Neural cell (in vitro differentiated cells): ENCODE measurements around the gene DENND1A. TPM values are rescaled to one million over a fixed set of nuclear protein-coding genes. Genes with fewer than 3 reads are reported as not detected.
A peak's percentile ranks its signal among the peaks of the same experiment; 100 is the strongest.

Experiments used
- H2AFZ ChIP-seq: fragments of 200-600, 300-800 bp; sonication (generic), shearing (Covaris generic); 2 replicates; pipeline ENCODE4 v1.6.0; 2014; ENCODE audit warnings: low read depth, mild to moderate bottlenecking, antibody characterized with exemption, low read length, moderate library complexity
- H3F3A ChIP-seq: fragments of 200-600 bp; shearing (Covaris generic); 2 replicates; pipeline ENCODE4 v1.6.1; 2016; ENCODE audit warnings: mild to moderate bottlenecking, moderate library complexity, mixed read lengths, antibody characterized with exemption, low read length; ENCODE audit not compliant: insufficient read depth, poor library complexity, severe bottlenecking
- H3K27ac ChIP-seq: fragments of 200-600, 300-800 bp; sonication (generic), shearing (Covaris generic); 2 replicates; pipeline ENCODE4 v1.5.1; 2014; ENCODE audit warnings: mild to moderate bottlenecking, low read length, moderate library complexity
- H3K27me3 ChIP-seq: fragments of 300-800, 200-600 bp; sonication (generic), shearing (Covaris generic); 2 replicates; pipeline ENCODE4 v1.6.0; 2014; ENCODE audit warnings: mild to moderate bottlenecking, low read depth, low read length, moderate library complexity; ENCODE audit not compliant: insufficient read depth
- H3K36me3 ChIP-seq: fragments of 300-800, 200-600 bp; sonication (generic), shearing (Covaris generic); 2 replicates; pipeline ENCODE4 v1.5.1; 2014; ENCODE audit warnings: mild to moderate bottlenecking, antibody characterized with exemption, low read length, moderate library complexity; ENCODE audit not compliant: insufficient read depth
- H3K4me2 ChIP-seq: fragments of 300-800, 200-600 bp; sonication (generic), shearing (Covaris generic); 2 replicates; pipeline ENCODE4 v1.6.0; 2014; ENCODE audit warnings: mild to moderate bottlenecking, low read length
- H3K4me3 ChIP-seq: fragments of 300-800, 200-600 bp; sonication (generic), shearing (Covaris generic); 2 replicates; pipeline ENCODE4 v1.5.1; 2014; ENCODE audit warnings: mild to moderate bottlenecking, low read length, moderate library complexity
- H3K79me2 ChIP-seq: fragments of 200-600 bp; shearing (Covaris generic); replicated peaks from 2 replicates; pipeline ENCODE4 v1.6.0; 2014; ENCODE audit warnings: mild to moderate bottlenecking, low read length, moderate library complexity; ENCODE audit not compliant: insufficient read depth
- H3K9ac ChIP-seq: fragments of 300-800, 200-600 bp; sonication (generic), shearing (Covaris generic); 2 replicates; pipeline ENCODE4 v1.6.1; 2016; ENCODE audit warnings: mild to moderate bottlenecking, low read length, mixed read lengths
- H3K9me2 ChIP-seq: fragments of 200-600 bp; shearing (Covaris generic); 2 replicates; pipeline ENCODE4 v1.6.1; 2016; ENCODE audit warnings: mild to moderate bottlenecking, low read length, mixed read lengths; ENCODE audit not compliant: insufficient read depth
- H3K9me3 ChIP-seq: fragments of 200-600, 300-800 bp; sonication (generic), shearing (Covaris generic); 2 replicates; pipeline ENCODE4 v1.6.1; 2016; ENCODE audit warnings: mild to moderate bottlenecking, mixed run types, low read length, moderate library complexity, mixed read lengths
- H4K20me1 ChIP-seq: fragments of 200-600 bp; shearing (Covaris generic); 2 replicates; pipeline ENCODE4 v1.6.1; 2016; ENCODE audit warnings: mild to moderate bottlenecking, mixed run types; ENCODE audit not compliant: insufficient read depth
- EP300 ChIP-seq: fragments of 450-650 bp; conservative IDR thresholded peaks from 2 replicates; pipeline ENCODE4 v1.6.1; 2014; ENCODE audit warnings: antibody characterized with exemption, mild to moderate bottlenecking, moderate library complexity; ENCODE audit not compliant: poor library complexity, severe bottlenecking
- EZH2 ChIP-seq: fragments of 200-600, 300-800 bp; shearing (Covaris generic), sonication (generic); IDR thresholded peaks from 2 replicates; pipeline ENCODE4 v1.6.1; 2014; ENCODE audit warnings: antibody characterized with exemption, low read length, borderline replicate concordance, mild to moderate bottlenecking; ENCODE audit not compliant: insufficient read depth, poor library complexity, severe bottlenecking
- MXI1 ChIP-seq: fragments of 450-650 bp; conservative IDR thresholded peaks from 2 replicates; pipeline ENCODE4 v1.6.1; 2014; ENCODE audit warnings: antibody characterized with exemption, mild to moderate bottlenecking; ENCODE audit not compliant: poor library complexity, severe bottlenecking
- POLR2AphosphoS5 ChIP-seq: IDR thresholded peaks from 2 replicates; pipeline ENCODE4 v1.6.1; 2012
- RAD21 ChIP-seq: fragments of 450-650 bp; conservative IDR thresholded peaks from 2 replicates; pipeline ENCODE4 v1.6.1; 2014; ENCODE audit warnings: antibody characterized with exemption, mild to moderate bottlenecking, moderate library complexity
- SMC3 ChIP-seq: fragments of 450-650 bp; conservative IDR thresholded peaks from 2 replicates; pipeline ENCODE4 v1.6.1; 2014; ENCODE audit warnings: antibody characterized with exemption, mild to moderate bottlenecking, moderate library complexity; ENCODE audit not compliant: poor library complexity
- TAF1 ChIP-seq: IDR thresholded peaks from 2 replicates; pipeline ENCODE4 v1.6.1; 2012; ENCODE audit warnings: low read depth
- polyA plus RNA-seq: library from polyadenylated mRNA; depleted of rRNA; stranded (reverse); fragments of >200 nt; gene quantifications from 2 replicates; pipeline ENCODE4 v1.2.3, GENCODE V29; 2014
- TF ChIP-seq, protein P1 (sequence below): IDR thresholded peaks from 2 replicates; pipeline ENCODE4 v1.6.1; 2012; ENCODE audit warnings: borderline replicate concordance
- TF ChIP-seq, protein P2 (sequence below): fragments of 450-650 bp; IDR thresholded peaks from 2 replicates; pipeline ENCODE4 v1.5.1; 2014; ENCODE audit warnings: antibody characterized with exemption, mild to moderate bottlenecking, moderate library complexity; ENCODE audit not compliant: poor library complexity, severe bottlenecking

Gene DENND1A
- polyA plus RNA-seq, 1 donor from 2014 or later: 2.3 TPM

DNA sequence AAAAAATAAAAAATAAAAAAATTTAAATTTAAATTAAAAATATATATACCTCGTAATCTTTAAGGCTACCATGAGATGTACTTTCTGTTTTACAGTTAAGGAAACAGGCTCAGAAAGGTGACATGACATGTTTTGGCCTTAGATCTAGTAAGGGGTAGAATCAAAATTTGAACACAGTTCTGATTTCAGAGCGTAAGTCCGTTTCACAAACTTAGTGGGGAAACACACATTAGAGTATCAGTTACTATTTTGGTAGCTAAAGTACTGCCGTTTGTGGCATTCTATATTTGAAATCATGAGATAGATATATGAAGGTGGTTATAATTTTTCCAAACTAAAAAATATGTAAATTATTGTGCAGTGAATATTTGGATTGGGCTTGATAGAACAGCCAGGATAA is 186.2 kb downstream of the DENND1A start:
- TF ChIP-seq, protein P1, sequence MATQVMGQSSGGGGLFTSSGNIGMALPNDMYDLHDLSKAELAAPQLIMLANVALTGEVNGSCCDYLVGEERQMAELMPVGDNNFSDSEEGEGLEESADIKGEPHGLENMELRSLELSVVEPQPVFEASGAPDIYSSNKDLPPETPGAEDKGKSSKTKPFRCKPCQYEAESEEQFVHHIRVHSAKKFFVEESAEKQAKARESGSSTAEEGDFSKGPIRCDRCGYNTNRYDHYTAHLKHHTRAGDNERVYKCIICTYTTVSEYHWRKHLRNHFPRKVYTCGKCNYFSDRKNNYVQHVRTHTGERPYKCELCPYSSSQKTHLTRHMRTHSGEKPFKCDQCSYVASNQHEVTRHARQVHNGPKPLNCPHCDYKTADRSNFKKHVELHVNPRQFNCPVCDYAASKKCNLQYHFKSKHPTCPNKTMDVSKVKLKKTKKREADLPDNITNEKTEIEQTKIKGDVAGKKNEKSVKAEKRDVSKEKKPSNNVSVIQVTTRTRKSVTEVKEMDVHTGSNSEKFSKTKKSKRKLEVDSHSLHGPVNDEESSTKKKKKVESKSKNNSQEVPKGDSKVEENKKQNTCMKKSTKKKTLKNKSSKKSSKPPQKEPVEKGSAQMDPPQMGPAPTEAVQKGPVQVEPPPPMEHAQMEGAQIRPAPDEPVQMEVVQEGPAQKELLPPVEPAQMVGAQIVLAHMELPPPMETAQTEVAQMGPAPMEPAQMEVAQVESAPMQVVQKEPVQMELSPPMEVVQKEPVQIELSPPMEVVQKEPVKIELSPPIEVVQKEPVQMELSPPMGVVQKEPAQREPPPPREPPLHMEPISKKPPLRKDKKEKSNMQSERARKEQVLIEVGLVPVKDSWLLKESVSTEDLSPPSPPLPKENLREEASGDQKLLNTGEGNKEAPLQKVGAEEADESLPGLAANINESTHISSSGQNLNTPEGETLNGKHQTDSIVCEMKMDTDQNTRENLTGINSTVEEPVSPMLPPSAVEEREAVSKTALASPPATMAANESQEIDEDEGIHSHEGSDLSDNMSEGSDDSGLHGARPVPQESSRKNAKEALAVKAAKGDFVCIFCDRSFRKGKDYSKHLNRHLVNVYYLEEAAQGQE: no peak
- TF ChIP-seq SMC3 (no peak), TAF1 (no peak), EZH2 (no peak), MXI1 (no peak), EP300 (no peak), RAD21 (no peak), POLR2AphosphoS5 (no peak)
- TF ChIP-seq, protein P2, sequence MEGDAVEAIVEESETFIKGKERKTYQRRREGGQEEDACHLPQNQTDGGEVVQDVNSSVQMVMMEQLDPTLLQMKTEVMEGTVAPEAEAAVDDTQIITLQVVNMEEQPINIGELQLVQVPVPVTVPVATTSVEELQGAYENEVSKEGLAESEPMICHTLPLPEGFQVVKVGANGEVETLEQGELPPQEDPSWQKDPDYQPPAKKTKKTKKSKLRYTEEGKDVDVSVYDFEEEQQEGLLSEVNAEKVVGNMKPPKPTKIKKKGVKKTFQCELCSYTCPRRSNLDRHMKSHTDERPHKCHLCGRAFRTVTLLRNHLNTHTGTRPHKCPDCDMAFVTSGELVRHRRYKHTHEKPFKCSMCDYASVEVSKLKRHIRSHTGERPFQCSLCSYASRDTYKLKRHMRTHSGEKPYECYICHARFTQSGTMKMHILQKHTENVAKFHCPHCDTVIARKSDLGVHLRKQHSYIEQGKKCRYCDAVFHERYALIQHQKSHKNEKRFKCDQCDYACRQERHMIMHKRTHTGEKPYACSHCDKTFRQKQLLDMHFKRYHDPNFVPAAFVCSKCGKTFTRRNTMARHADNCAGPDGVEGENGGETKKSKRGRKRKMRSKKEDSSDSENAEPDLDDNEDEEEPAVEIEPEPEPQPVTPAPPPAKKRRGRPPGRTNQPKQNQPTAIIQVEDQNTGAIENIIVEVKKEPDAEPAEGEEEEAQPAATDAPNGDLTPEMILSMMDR: no peak
- H3K9me2 ChIP-seq: no peaks in the 10 kb centered on the region
- no peaks in the 10 kb centered on the region for H3K9me3 ChIP-seq
- no peaks in the 10 kb centered on the region for H3K36me3 ChIP-seq
- H3K4me3 ChIP-seq: no peak overlapping the region
- no peak overlapping the region for H2AFZ ChIP-seq
- no peak overlapping the region for H3K4me2 ChIP-seq
- H3K9ac ChIP-seq: no peak overlapping the region
- no peaks in the 10 kb centered on the region for H3K27me3 ChIP-seq
- no peak overlapping the region for H3K27ac ChIP-seq
- no peaks in the 10 kb centered on the region for H3F3A ChIP-seq
- no peaks in the 10 kb centered on the region for H4K20me1 ChIP-seq
- H3K79me2 ChIP-seq: no peaks in the 10 kb centered on the region

DNA sequence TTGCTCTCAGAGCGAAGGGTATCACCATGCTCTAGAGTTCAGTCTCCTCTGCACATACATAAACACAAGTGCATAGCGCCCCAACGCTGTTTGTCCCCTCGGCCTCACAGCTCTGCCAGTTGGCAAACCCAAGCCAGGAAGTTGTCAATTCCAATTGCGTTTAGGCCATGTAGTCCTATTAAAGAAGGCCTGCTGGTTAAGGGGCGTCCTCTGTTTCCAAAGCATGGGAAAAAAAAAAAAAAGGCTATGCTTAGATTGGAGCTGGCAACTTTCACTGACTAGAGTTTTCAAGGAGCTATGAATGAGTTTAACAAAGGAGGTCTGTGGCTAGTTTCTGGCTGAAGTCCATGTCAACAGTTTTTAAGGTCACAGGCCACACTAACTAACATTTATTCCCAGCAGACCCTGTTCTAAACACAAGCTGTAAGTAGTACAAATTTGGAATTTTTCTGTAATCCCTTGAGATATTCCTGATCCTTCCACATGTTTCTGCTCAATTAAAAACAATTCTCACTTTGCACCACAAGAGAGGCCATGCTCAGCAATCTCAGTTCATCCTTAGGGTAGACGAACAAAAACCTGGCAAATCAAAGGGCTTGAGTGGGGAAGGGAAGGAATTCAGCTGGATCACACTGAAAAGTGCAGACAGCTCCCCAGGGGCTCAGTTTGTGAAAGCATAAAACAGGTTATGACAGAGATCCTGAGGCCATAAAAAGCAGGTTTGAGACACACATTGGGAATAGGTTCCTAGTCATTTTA is 187.7 kb downstream of the DENND1A start:
- Histone ChIP-seq H3F3A (no peaks in the 10 kb centered on the region), H3K9ac (no peak overlapping the region), H3K9me2 (no peaks in the 10 kb centered on the region), H4K20me1 (no peaks in the 10 kb centered on the region), H2AFZ (no peak overlapping the region), H3K27me3 (no peaks in the 10 kb centered on the region), H3K79me2 (no peaks in the 10 kb centered on the region), H3K4me2 (no peak overlapping the region), H3K4me3 (no peak overlapping the region), H3K9me3 (no peaks in the 10 kb centered on the region), H3K27ac (no peak overlapping the region), H3K36me3 (no peaks in the 10 kb centered on the region)
- TF ChIP-seq, protein P2: peak; percentile 18
- TF ChIP-seq EP300: no peak
